ENCODE data around the gene SMIM41. TPM values are rescaled to one million over a fixed set of nuclear protein-coding genes. Genes with fewer than 3 reads are reported as not detected.

SMIM41 gene
- total RNA-seq, 4 donors from 2014 or later = not detected

- Histone ChIP-seq H3K4me3 (no peak overlapping the region), H3K27ac (no peak overlapping the region), H3K36me3 (no peaks in the 10 kb centered on the region), H3K27me3 (no peaks in the 10 kb centered on the region), H3K4me1 (peaks cover 0 to under 1% of the 10 kb centered on the region in 2 donors), H3K9me3 (no peaks in the 10 kb centered on the region)
- in situ Hi-C loops (cut with MboI; ENCODE audit: low sequenced_read_pairs in 4 of 4) = loop anchor here (5.0 to 10.0 kb wide), 5 partner anchors 120 to 727 kb away; no protein-coding TSS in a partner anchor
- no peak for DNase-seq
- TF ChIP-seq POLR2A (IDR thresholded peaks at IDR 0.05) (no peak), CTCF (IDR thresholded peaks at IDR 0.05 in 4 of 5, conservative IDR thresholded peaks at IDR 0.05 in 1 of 5) (no peak)
- ATAC-seq = no peak
- intact Hi-C loops (cut with DNase I; ENCODE audit: low total_unique reads) = loop anchor here (2.0 to 5.0 kb wide), 3 partner anchors 55 to 825 kb away; no protein-coding TSS in a partner anchor
These were observed 78.2 kb downstream of the SMIM41 start for GRCh38 chr12:52157566-52158150.

Other genes starting within 250 kb of the SMIM41 start
- gene FIGNL2, start 231.0 kb upstream of the SMIM41 start, total RNA-seq = under 1 TPM in 2 of 4 donors, not detected in 2; 0.07 to 0.25 TPM
- not detected for gene ANKRD33, start 191.6 kb upstream of the SMIM41 start, total RNA-seq
- gene ACVRL1, start 172.2 kb upstream of the SMIM41 start, total RNA-seq = 10 to 100 TPM; 37.1 to 53.5 (median 43.3) TPM
- 10 to 100 TPM in 3 of 4 donors, 1 to 10 TPM in 1; 8.7 to 15.9 (median 10.1) TPM for gene ACVR1B, start 128.0 kb upstream of the SMIM41 start, total RNA-seq
- gene TAMALIN, start 72.8 kb upstream of the SMIM41 start, total RNA-seq = 10 to 100 TPM in 2 of 4 donors, 1 to 10 TPM in 2; 9.3 to 14.9 (median 11.8) TPM
- 100 to 1,000 TPM in 2 of 4 donors, 10 to 100 TPM in 2; 36.3 to 248 (median 90.1) TPM for gene NR4A1, start 28.3 kb upstream of the SMIM41 start, total RNA-seq
- 10 to 100 TPM; 23.3 to 49.4 (median 37.3) TPM for gene ATG101, start 9.7 kb upstream of the SMIM41 start, total RNA-seq
- under 1 TPM in 2 of 4 donors, not detected in 2; 0.13 to 0.26 TPM for gene KRT80, start 112.3 kb downstream of the SMIM41 start, total RNA-seq
- gene KRT7, start 153.5 kb downstream of the SMIM41 start, total RNA-seq = 1 to 10 TPM in 3 of 4 donors, under 1 TPM in 1; 0.39 to 4.4 (median 1.2) TPM
- under 1 TPM in 1 of 4 donors, not detected in 3; 0.24 TPM for gene KRT86, start 194.9 kb downstream of the SMIM41 start, total RNA-seq
- gene KRT81, start 211.8 kb downstream of the SMIM41 start, total RNA-seq = not detected
- under 1 TPM in 1 of 4 donors, not detected in 3; 0.13 TPM for gene KRT83, start 241.7 kb downstream of the SMIM41 start, total RNA-seq